GM12872 (cell line): ENCODE data around the gene SYF2.

Experiments used
- CTCF ChIP-seq: IDR thresholded peaks from 3 replicates; pipeline ENCODE4 v1.5.1; 2011; ENCODE audit warnings: low read depth, mild to moderate bottlenecking, low read length, moderate library complexity; ENCODE audit not compliant: insufficient read depth

Gene SYF2

DNA sequence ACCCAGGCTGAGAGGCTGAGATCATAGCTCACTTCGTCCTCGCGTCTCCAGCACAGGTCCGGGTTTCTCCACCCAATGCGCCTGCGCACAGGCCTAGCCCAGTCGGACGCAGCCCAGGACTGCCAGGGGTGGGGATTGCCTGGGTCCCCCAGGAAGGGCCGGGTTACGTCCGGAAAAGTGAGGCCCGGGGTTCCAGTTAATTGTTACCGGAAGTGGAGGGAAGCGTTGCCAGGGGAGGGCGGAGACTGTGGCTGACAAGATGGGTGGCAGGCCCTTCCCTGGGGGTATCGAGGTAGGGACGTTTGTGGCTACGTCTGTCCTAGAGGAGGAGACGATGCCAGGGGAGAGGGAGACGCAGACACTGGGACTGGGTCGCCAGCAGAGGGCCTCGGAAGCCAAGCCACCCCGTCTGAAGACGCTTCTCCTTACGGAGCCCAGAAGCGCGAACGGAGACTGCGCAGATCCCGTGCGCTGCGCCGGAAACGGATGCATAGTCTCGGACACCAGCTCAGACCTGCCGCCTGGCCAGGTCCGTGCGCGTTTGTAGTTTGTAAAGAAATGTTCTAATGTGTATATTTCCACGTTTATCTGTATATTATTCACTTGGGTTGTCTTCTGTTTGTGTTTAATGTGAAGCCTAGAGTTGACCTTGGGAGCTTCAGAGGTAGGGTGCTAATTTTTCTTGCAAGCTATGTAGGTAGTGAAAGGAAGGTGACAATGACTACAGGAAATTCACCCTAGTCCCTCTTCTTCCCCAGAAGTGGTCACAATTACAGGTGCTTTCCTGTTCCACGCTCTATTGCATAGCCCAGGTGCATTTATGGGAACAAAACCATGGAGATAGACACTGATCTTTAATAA, 7.6 kb upstream of the SYF2 start:
- peak; percentile 77 for TF ChIP-seq CTCF

DNA sequence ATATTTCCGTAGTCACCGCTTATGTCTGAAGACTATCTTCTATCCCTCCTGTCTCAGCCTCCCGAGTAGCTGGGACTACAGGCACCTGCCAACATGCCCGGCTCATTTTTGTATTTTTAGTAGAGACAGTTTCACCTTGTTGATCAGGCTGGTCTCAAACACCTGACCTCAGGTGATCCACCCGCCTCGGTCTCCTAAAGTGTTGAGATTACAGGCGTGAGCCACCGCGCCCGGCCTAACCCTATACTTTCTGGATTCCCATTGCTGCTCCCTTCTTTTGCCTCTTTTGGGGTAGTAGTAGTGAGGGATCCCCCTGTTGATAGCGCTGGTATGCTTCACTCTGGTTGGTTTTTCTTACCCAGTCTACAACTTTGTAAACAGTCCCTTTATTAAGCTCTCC, 5.7 kb upstream of the SYF2 start:
- TF ChIP-seq CTCF = no peak

- TF ChIP-seq CTCF = no peak
These were observed 823 bp upstream of the SYF2 start for GRCh38 chr1:25232866-25233784.

GRCh38 chr1:25223471-25223870, 8.8 kb downstream of the SYF2 start:
- TF ChIP-seq CTCF = no peak

DNA sequence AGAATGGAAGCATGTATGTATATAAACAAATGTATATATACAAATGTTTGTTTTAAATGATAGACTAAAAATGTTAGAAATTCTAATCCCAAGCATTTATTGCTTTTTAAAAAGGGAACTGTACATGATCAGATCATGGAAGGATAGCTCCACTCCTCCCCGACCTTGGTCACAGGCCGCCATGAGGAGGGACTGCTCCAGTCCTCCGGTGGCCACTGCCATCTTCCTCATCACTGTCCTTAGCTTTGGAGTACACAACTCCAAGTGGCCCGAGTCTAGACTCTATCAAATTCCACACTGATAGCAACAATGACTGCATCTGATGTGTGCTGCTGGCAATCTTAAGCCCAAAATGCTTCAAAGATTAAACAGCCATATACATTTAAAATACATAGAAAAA, 9.7 kb downstream of the SYF2 start:
- no peak for TF ChIP-seq CTCF

GRCh38 chr1:25220666-25221065, 11.6 kb downstream of the SYF2 start:
- TF ChIP-seq CTCF = no peak

DNA sequence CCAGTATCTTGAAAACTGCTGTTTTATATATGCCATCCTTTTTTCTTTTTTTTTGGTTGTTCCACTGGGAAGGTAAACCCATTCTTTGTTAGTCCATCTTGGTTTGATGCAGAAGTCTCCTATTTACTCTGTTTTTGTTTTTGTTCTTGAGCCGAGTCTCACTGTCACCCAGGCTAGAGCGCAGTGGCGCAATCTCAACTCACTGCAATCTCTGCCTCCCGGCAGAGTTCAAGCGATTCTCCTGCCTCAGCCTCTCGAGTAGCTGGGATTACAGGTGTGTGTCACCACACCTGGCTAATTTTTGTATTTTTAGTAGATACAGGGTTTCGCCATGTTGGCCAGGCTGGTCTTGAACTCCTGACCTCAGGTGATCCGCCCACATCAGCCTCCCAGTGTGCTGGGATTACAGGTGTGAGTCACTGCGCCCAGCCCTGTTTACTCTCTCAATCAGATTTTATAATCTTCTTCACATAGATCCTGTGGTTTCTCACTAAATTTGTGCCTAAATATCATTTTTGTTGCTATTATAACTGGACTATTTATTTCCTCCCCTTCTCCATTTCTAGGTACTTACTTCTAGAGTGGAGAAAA, 12.5 kb downstream of the SYF2 start:
- no peak for TF ChIP-seq CTCF
